GM06990 (cell line): ENCODE results near the gene MAP2K2.

Source experiments
- DNase-seq: peaks from one replicate; pipeline ENCODE4 v3.0.0-alpha.2; 2011; ENCODE audit not compliant: insufficient read length; ENCODE audit errors: extremely low read depth
- H3K27me3 ChIP-seq: replicated peaks from 2 replicates; pipeline ENCODE4 v1.6.0; 2011; ENCODE audit warnings: low read length; ENCODE audit not compliant: control insufficient read depth, insufficient read depth
- H3K36me3 ChIP-seq: 2 replicates; pipeline ENCODE4 v1.5.1; 2011; ENCODE audit warnings: low read length; ENCODE audit not compliant: control insufficient read depth, insufficient read depth
- H3K4me3 ChIP-seq: replicated peaks from 2 replicates; pipeline ENCODE4 v1.5.1; 2011; ENCODE audit warnings: low read depth, mild to moderate bottlenecking, control low read depth, low read length
- TF ChIP-seq, protein P1 (sequence below): IDR thresholded peaks from 2 replicates; pipeline ENCODE4 v1.5.1; 2011; ENCODE audit warnings: low read length, control low read depth, mild to moderate bottlenecking, inconsistent platforms; ENCODE audit not compliant: insufficient read depth, poor library complexity, severe bottlenecking

MAP2K2 gene

DNA sequence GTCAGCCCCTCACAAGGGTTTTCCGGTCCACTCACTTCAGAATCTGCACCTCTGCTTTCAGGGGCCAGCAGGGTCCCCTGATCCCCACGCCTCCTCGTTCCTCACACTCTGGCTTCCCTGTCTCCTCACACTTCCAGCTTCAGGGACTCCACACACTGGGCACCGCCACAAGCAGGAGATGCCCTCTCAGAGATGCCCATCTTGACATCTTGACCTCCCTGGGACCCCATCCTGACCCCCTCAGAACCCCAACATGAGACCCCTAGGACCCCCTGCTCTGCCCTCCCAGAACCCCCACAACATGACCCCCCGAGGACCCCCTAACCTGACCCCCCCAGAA lies 2.7 kb downstream of the MAP2K2 start:
- H3K36me3 ChIP-seq, result peaks cover 11% of the 10 kb centered on the region
- no peak for DNase-seq
- no peaks in the 10 kb centered on the region for H3K27me3 ChIP-seq
- TF ChIP-seq, protein P1, sequence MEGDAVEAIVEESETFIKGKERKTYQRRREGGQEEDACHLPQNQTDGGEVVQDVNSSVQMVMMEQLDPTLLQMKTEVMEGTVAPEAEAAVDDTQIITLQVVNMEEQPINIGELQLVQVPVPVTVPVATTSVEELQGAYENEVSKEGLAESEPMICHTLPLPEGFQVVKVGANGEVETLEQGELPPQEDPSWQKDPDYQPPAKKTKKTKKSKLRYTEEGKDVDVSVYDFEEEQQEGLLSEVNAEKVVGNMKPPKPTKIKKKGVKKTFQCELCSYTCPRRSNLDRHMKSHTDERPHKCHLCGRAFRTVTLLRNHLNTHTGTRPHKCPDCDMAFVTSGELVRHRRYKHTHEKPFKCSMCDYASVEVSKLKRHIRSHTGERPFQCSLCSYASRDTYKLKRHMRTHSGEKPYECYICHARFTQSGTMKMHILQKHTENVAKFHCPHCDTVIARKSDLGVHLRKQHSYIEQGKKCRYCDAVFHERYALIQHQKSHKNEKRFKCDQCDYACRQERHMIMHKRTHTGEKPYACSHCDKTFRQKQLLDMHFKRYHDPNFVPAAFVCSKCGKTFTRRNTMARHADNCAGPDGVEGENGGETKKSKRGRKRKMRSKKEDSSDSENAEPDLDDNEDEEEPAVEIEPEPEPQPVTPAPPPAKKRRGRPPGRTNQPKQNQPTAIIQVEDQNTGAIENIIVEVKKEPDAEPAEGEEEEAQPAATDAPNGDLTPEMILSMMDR, result no peak
- no peak overlapping the region for H3K4me3 ChIP-seq

GRCh38 chr19:4120559-4121272 lies 3.2 kb downstream of the MAP2K2 start:
- Histone ChIP-seq H3K4me3 (no peak overlapping the region), H3K27me3 (no peaks in the 10 kb centered on the region), H3K36me3 (peaks cover 11% of the 10 kb centered on the region)
- DNase-seq, result no peak
- TF ChIP-seq, protein P1, result no peak

GRCh38 chr19:4119763-4120162 lies 4.2 kb downstream of the MAP2K2 start:
- H3K27me3 ChIP-seq, result no peaks in the 10 kb centered on the region
- H3K4me3 ChIP-seq, result no peak overlapping the region
- TF ChIP-seq, protein P1, result no peak
- no peak for DNase-seq
- H3K36me3 ChIP-seq, result peaks cover 11% of the 10 kb centered on the region

DNA sequence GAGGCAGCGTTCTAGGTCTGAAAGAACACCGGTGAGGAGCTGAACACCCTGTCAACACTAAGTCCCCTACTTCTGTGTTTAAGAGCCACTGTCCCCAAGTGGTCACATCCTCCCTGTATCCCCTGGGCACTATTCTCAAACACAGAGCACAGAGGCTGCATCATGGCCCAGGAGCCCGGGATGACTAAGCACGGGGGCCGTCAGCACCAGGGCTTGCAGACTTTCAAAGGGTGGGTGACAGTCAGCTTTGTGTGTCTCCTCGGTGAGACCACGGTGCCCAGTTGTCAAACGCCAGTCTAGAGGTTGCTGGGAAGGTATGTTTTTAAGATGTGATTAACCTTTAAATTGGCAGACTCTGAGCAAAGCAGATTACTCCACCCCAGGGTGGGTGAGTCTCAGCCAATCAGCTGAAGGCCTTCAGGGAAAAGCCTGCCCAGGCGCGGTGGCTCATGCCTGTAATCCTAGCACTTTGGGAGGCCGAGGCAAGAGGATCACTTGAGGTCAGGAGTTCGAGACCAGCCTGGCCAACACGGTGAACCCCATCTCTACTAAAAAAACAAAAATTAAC lies 8.0 kb downstream of the MAP2K2 start:
- Histone ChIP-seq H3K4me3 (peak overlapping the region; percentile 9), H3K27me3 (no peaks in the 10 kb centered on the region), H3K36me3 (peaks cover 28% of the 10 kb centered on the region)
- TF ChIP-seq, protein P1, result no peak
- DNase-seq, result no peak

DNA sequence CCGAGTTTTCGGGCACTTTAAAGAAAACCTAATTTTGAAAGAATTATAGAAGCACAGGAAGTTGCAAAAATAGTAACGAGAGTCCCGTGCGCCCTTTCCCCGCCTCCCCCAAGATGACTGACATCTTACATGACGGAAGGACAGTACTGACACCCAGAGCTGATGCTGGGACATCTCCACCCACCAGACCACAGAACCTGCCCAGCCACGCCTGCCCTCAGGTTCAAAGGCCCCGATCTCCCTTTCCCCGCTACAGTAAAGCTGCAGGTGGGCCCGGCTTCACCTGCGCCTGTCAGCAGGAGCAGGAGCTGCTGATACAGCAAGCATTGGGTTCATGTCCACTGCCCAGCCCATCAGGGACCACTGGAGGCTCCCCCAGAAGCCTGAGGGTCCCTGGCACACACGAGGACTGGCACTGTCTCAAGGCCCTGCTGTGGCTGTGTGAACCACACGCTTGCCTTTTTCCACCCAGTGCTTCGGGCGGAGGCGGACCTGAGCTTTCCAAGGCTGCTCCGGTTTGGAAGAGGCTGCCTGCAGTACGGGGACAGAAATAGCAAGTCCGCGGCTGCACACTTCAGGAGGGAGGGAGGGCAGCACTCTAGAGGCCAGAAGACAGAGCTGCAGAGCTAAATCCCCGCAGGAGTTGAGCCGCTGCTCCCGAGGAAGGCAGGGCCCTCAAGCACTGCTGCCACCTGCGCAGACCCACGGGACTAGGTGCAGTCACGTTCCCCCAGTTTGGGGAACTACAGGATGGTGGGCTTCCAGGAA lies 8.7 kb downstream of the MAP2K2 start:
- Histone ChIP-seq H3K36me3 (peaks cover 28% of the 10 kb centered on the region), H3K27me3 (no peaks in the 10 kb centered on the region), H3K4me3 (peak overlapping the region; percentile 37)
- TF ChIP-seq, protein P1, result peak; percentile 2
- peak; percentile 64 for DNase-seq
